Loucy (cell line): ENCODE results near the gene MOSPD2.

Experiments used
- H2AFZ ChIP-seq: fragments of 200-600 bp; sonication (generic); 2 replicates; pipeline ENCODE4 v1.6.0; 2016; ENCODE audit warnings: antibody characterized with exemption, mild to moderate bottlenecking, low read length, moderate library complexity
- H3F3A ChIP-seq: fragments of 200-600 bp; 2 replicates; pipeline ENCODE4 v1.6.0; 2016; ENCODE audit warnings: antibody characterized with exemption, low read depth, mild to moderate bottlenecking
- H3K27me3 ChIP-seq: fragments of 200-600 bp; sonication (generic); 2 replicates; pipeline ENCODE4 v1.6.1; 2014; ENCODE audit warnings: low read length, mild to moderate bottlenecking; ENCODE audit not compliant: insufficient read depth, poor library complexity, severe bottlenecking
- H3K36me3 ChIP-seq: fragments of 200-600 bp; sonication (generic); 2 replicates; pipeline ENCODE4 v1.6.1; 2016; ENCODE audit warnings: low read length; ENCODE audit not compliant: insufficient read depth
- H3K4me1 ChIP-seq: fragments of 200-600 bp; sonication (generic); 2 replicates; pipeline ENCODE4 v1.5.1; 2014; ENCODE audit warnings: low read length, mild to moderate bottlenecking; ENCODE audit not compliant: insufficient read depth, poor library complexity, severe bottlenecking
- H3K4me2 ChIP-seq: fragments of 200-600 bp; sonication (generic); 2 replicates; pipeline ENCODE4 v1.6.0; 2014; ENCODE audit warnings: antibody characterized with exemption, low read length, low read depth, mild to moderate bottlenecking; ENCODE audit not compliant: poor library complexity, severe bottlenecking
- H3K4me3 ChIP-seq: fragments of 200-600 bp; sonication (generic); 2 replicates; pipeline ENCODE4 v1.5.1; 2014; ENCODE audit warnings: low read length, mild to moderate bottlenecking, mixed read lengths; ENCODE audit not compliant: poor library complexity, severe bottlenecking
- H3K79me2 ChIP-seq: fragments of 200-600 bp; sonication (generic); 2 replicates; pipeline ENCODE4 v1.6.1; 2014; ENCODE audit warnings: low read length; ENCODE audit not compliant: insufficient read depth
- H3K9ac ChIP-seq: fragments of 200-600 bp; sonication (generic); 2 replicates; pipeline ENCODE4 v1.6.0; 2014; ENCODE audit warnings: mild to moderate bottlenecking, low read depth, low read length, moderate library complexity; ENCODE audit not compliant: poor library complexity, severe bottlenecking
- H3K9me2 ChIP-seq: fragments of 200-600 bp; sonication (generic); replicated peaks from 2 replicates; pipeline ENCODE4 v1.6.1; 2016; ENCODE audit warnings: low read depth, low read length, mixed read lengths
- H3K9me3 ChIP-seq: fragments of 200-600 bp; sonication (generic); 2 replicates; pipeline ENCODE4 v1.6.1; 2014; ENCODE audit warnings: mild to moderate bottlenecking, antibody characterized with exemption, low read length, low read depth; ENCODE audit not compliant: insufficient read depth
- H4K20me1 ChIP-seq: fragments of 200-600 bp; sonication (generic); 2 replicates; pipeline ENCODE4 v1.6.0; 2014; ENCODE audit warnings: antibody characterized with exemption, low read length, mild to moderate bottlenecking; ENCODE audit not compliant: insufficient read depth, poor library complexity, severe bottlenecking
- EZH2phosphoT487 ChIP-seq: fragments of 200-600 bp; IDR thresholded peaks from 2 replicates; pipeline ENCODE4 v1.6.1; 2018; ENCODE audit warnings: antibody characterized with exemption, mild to moderate bottlenecking, moderate library complexity, borderline replicate concordance
- TF ChIP-seq, protein P1 (sequence below): fragments of 200-600 bp; sonication (generic); conservative IDR thresholded peaks from 2 replicates; pipeline ENCODE4 v1.5.1; 2014; ENCODE audit warnings: mild to moderate bottlenecking, antibody characterized with exemption, low read length

The MOSPD2 gene

DNA sequence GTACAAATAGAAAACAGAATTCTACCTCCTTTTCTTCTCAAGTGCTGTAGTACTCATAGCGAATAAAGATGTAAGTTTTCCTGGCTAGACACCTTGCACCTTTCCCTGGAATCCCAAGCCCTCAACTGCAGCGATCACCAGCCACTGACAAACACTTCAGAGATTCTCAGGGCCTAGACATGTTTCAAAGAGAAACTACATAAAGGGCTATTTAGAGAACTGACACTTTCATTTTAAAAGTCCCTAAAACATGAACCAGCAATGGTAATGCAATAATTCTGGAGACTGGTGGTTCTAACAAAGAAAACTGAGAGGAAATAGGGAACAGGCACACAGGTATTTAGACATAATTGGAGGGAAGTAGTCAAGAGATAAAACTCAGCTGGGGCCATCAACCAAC is 36.1 kb upstream of the MOSPD2 start:
- no peak overlapping the region for H3K4me3 ChIP-seq
- no peak overlapping the region for H3K9ac ChIP-seq
- peaks cover 3% of the 10 kb centered on the region; the same call in 1 of the 2 replicates for H3K36me3 ChIP-seq
- H3K27me3 ChIP-seq: no peaks in the 10 kb centered on the region
- TF ChIP-seq, protein P1, sequence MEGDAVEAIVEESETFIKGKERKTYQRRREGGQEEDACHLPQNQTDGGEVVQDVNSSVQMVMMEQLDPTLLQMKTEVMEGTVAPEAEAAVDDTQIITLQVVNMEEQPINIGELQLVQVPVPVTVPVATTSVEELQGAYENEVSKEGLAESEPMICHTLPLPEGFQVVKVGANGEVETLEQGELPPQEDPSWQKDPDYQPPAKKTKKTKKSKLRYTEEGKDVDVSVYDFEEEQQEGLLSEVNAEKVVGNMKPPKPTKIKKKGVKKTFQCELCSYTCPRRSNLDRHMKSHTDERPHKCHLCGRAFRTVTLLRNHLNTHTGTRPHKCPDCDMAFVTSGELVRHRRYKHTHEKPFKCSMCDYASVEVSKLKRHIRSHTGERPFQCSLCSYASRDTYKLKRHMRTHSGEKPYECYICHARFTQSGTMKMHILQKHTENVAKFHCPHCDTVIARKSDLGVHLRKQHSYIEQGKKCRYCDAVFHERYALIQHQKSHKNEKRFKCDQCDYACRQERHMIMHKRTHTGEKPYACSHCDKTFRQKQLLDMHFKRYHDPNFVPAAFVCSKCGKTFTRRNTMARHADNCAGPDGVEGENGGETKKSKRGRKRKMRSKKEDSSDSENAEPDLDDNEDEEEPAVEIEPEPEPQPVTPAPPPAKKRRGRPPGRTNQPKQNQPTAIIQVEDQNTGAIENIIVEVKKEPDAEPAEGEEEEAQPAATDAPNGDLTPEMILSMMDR: no peak
- TF ChIP-seq EZH2phosphoT487: no peak
- H3F3A ChIP-seq: no peaks in the 10 kb centered on the region
- peaks cover 5% of the 10 kb centered on the region for H3K4me1 ChIP-seq
- H2AFZ ChIP-seq: no peak overlapping the region
- no peaks in the 10 kb centered on the region for H3K9me3 ChIP-seq
- no peaks in the 10 kb centered on the region for H4K20me1 ChIP-seq
- no peak overlapping the region for H3K4me2 ChIP-seq
- H3K9me2 ChIP-seq: no peaks in the 10 kb centered on the region
- no peaks in the 10 kb centered on the region for H3K79me2 ChIP-seq

DNA sequence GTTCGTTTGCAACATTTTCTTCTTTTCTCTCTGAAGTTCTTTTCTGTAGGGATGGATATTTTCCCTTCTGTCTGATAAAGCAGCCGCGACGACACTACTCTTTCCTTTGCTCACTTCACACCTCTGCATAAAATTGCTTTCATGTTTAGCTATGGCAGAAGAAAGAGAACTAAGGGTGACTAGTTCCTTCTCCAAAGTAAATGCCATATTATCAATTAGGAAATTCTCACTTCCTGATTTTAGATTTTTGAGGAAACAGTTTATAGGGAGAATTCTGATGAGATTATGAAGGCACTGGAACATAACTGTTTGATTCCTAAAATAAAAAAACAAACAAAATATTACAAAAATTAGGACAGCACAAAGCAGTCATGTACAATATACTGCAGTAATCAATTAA is 29.6 kb upstream of the MOSPD2 start:
- no peaks in the 10 kb centered on the region for H3K36me3 ChIP-seq
- H3K79me2 ChIP-seq: no peaks in the 10 kb centered on the region
- no peaks in the 10 kb centered on the region for H4K20me1 ChIP-seq
- no peak overlapping the region for H3K9ac ChIP-seq
- no peak overlapping the region for H3K4me3 ChIP-seq
- H3K4me1 ChIP-seq: peaks cover 5% of the 10 kb centered on the region
- H3K27me3 ChIP-seq: no peaks in the 10 kb centered on the region
- no peaks in the 10 kb centered on the region for H3F3A ChIP-seq
- no peak for TF ChIP-seq EZH2phosphoT487
- TF ChIP-seq, protein P1: no peak
- no peaks in the 10 kb centered on the region for H3K9me3 ChIP-seq
- no peak overlapping the region for H3K4me2 ChIP-seq
- H3K9me2 ChIP-seq: no peaks in the 10 kb centered on the region
- H2AFZ ChIP-seq: no peak overlapping the region

DNA sequence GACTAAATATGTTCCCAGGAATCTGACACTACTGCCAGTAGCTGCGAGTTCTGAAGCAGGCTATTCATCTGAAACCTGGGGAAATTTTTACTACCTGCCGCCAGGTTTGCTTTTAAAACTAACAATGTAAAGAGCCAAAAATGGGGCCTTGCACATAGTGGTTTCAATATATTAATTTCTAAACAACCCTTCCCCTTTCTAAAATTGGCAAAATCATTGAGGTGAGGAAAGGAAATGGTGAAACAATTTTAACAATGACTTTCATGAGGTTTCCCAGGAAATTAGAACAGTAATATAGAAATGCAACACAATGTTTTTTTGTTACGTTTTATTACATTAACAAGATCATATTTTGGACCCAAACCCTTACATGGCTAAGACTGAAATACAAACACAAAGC is 21.7 kb upstream of the MOSPD2 start:
- Histone ChIP-seq H3K36me3 (no peaks in the 10 kb centered on the region), H3K4me2 (no peak overlapping the region)

More for the DNA sequence above, 21.7 kb upstream of the MOSPD2 start:
- no peaks in the 10 kb centered on the region for H3K9me2 ChIP-seq
- no peaks in the 10 kb centered on the region for H4K20me1 ChIP-seq
- H3K9ac ChIP-seq: no peak overlapping the region
- no peak overlapping the region for H3K4me3 ChIP-seq
- no peaks in the 10 kb centered on the region for H3K4me1 ChIP-seq
- H3K79me2 ChIP-seq: no peaks in the 10 kb centered on the region
- TF ChIP-seq, protein P1: no peak
- TF ChIP-seq EZH2phosphoT487: no peak
- H3K9me3 ChIP-seq: no peaks in the 10 kb centered on the region
- H3F3A ChIP-seq: no peaks in the 10 kb centered on the region
- H2AFZ ChIP-seq: no peak overlapping the region
- H3K27me3 ChIP-seq: no peaks in the 10 kb centered on the region
